Measurements from ENCODE around the gene SDHD.
"Not testable (repeated sequence)": the region's sequence is repeated elsewhere in the genome, so short reads cannot be mapped to it uniquely, and the experiment has no call there.

Gene SDHD

GRCh38 chr11:112086422-112087191 lies at the start of gene SDHD, which contains the start of gene TIMM8B:
Gene SDHD, plus strand, starts transcription at chr11:112086873. Its CDS starts 35 bp downstream, at chr11:112086908.
Gene TIMM8B, minus strand, starts transcription at chr11:112086756. Its CDS starts 33 bp downstream, at chr11:112086723.
- peak within 1 kb of the TSS; percentile 91 for H3K9ac ChIP-seq (ENCODE audit: low read length)
- H3K27me3 ChIP-seq (ENCODE audit: control insufficient read depth, insufficient read depth, low read length) = no peaks in the 10 kb centered on the region
- H3K4me3 ChIP-seq (ENCODE audit: low read length) = peak within 1 kb of the TSS; percentile 80
- no peaks in the 10 kb centered on the region for H3K9me3 ChIP-seq (ENCODE audit: control insufficient read depth, low read depth, low read length)
- H3K4me1 ChIP-seq (ENCODE audit: control insufficient read depth, low read depth, low read length) = no peaks in the 10 kb centered on the region
- peaks cover 65% of the 10 kb centered on the region for H3K36me3 ChIP-seq (ENCODE audit: control insufficient read depth, low read depth, low read length)
- peak within 1 kb of the TSS; percentile 54 for H3K27ac ChIP-seq (ENCODE audit: low read length)

GRCh38 chr11:112037527-112037926 lies 49.1 kb upstream of the SDHD start:
- Histone ChIP-seq H3K27ac (ENCODE audit: low read length) (no peak overlapping the region), H3K27me3 (ENCODE audit: control insufficient read depth, insufficient read depth, low read length) (no peaks in the 10 kb centered on the region), H3K36me3 (ENCODE audit: control insufficient read depth, low read depth, low read length) (peaks cover 71% of the 10 kb centered on the region), H3K9me3 (ENCODE audit: control insufficient read depth, low read depth, low read length) (no peaks in the 10 kb centered on the region), H3K4me1 (ENCODE audit: control insufficient read depth, low read depth, low read length) (no peaks in the 10 kb centered on the region), H3K9ac (ENCODE audit: low read length) (no peak overlapping the region), H3K4me3 (ENCODE audit: low read length) (no peak overlapping the region)

GRCh38 chr11:112042161-112042960 lies 44.3 kb upstream of the SDHD start:
- H3K27ac ChIP-seq (ENCODE audit: low read length) = no peak overlapping the region
- peaks cover 79% of the 10 kb centered on the region for H3K36me3 ChIP-seq (ENCODE audit: control insufficient read depth, low read depth, low read length)

GRCh38 chr11:112042961-112043304 lies 43.7 kb upstream of the SDHD start:
- H3K27me3 ChIP-seq (ENCODE audit: control insufficient read depth, insufficient read depth, low read length) = no peaks in the 10 kb centered on the region
- no peak overlapping the region for H3K9ac ChIP-seq (ENCODE audit: low read length)
- no peak overlapping the region for H3K27ac ChIP-seq (ENCODE audit: low read length)
- H3K4me3 ChIP-seq (ENCODE audit: low read length) = no peak overlapping the region
- H3K9me3 ChIP-seq (ENCODE audit: control insufficient read depth, low read depth, low read length) = no peaks in the 10 kb centered on the region
- H3K36me3 ChIP-seq (ENCODE audit: control insufficient read depth, low read depth, low read length) = peaks cover 73% of the 10 kb centered on the region
- no peaks in the 10 kb centered on the region for H3K4me1 ChIP-seq (ENCODE audit: control insufficient read depth, low read depth, low read length)

More at GRCh38 chr11:112042161-112042960, 44.3 kb upstream of the SDHD start:
- Histone ChIP-seq H3K9me3 (ENCODE audit: control insufficient read depth, low read depth, low read length) (no peaks in the 10 kb centered on the region), H3K4me3 (ENCODE audit: low read length) (no peak overlapping the region), H3K9ac (ENCODE audit: low read length) (no peak overlapping the region), H3K4me1 (ENCODE audit: control insufficient read depth, low read depth, low read length) (no peaks in the 10 kb centered on the region), H3K27me3 (ENCODE audit: control insufficient read depth, insufficient read depth, low read length) (no peaks in the 10 kb centered on the region)

- Histone ChIP-seq H3K27ac (ENCODE audit: low read length) (no peak overlapping the region), H3K36me3 (ENCODE audit: control insufficient read depth, low read depth, low read length) (peaks cover 74% of the 10 kb centered on the region), H3K9me3 (ENCODE audit: control insufficient read depth, low read depth, low read length) (no peaks in the 10 kb centered on the region), H3K4me3 (ENCODE audit: low read length) (no peak overlapping the region), H3K4me1 (ENCODE audit: control insufficient read depth, low read depth, low read length) (no peaks in the 10 kb centered on the region), H3K27me3 (ENCODE audit: control insufficient read depth, insufficient read depth, low read length) (no peaks in the 10 kb centered on the region), H3K9ac (ENCODE audit: low read length) (no peak overlapping the region)
These were observed 41.7 kb upstream of the SDHD start for GRCh38 chr11:112044961-112045360.

GRCh38 chr11:112046647-112047046 lies 40.0 kb upstream of the SDHD start:
- H3K36me3 ChIP-seq (ENCODE audit: control insufficient read depth, low read depth, low read length) = peaks cover 76% of the 10 kb centered on the region
- H3K4me1 ChIP-seq (ENCODE audit: control insufficient read depth, low read depth, low read length); H3K27me3 ChIP-seq (ENCODE audit: control insufficient read depth, insufficient read depth, low read length); H3K9ac ChIP-seq (ENCODE audit: low read length); H3K4me3 ChIP-seq (ENCODE audit: low read length); H3K9me3 ChIP-seq (ENCODE audit: control insufficient read depth, low read depth, low read length); H3K27ac ChIP-seq (ENCODE audit: low read length): not testable (repeated sequence)

- H3K9me3 ChIP-seq (ENCODE audit: control insufficient read depth, low read depth, low read length); H3K4me3 ChIP-seq (ENCODE audit: low read length); H3K27ac ChIP-seq (ENCODE audit: low read length); H3K27me3 ChIP-seq (ENCODE audit: control insufficient read depth, insufficient read depth, low read length); H3K9ac ChIP-seq (ENCODE audit: low read length); H3K4me1 ChIP-seq (ENCODE audit: control insufficient read depth, low read depth, low read length): not testable (repeated sequence)
- H3K36me3 ChIP-seq (ENCODE audit: control insufficient read depth, low read depth, low read length) = peaks cover 74% of the 10 kb centered on the region
These were observed 38.4 kb upstream of the SDHD start for GRCh38 chr11:112048256-112048655.

- no peak overlapping the region for H3K27ac ChIP-seq (ENCODE audit: low read length)
- H3K4me3 ChIP-seq (ENCODE audit: low read length) = no peak overlapping the region
- no peaks in the 10 kb centered on the region for H3K27me3 ChIP-seq (ENCODE audit: control insufficient read depth, insufficient read depth, low read length)
- H3K9me3 ChIP-seq (ENCODE audit: control insufficient read depth, low read depth, low read length) = no peaks in the 10 kb centered on the region
- H3K9ac ChIP-seq (ENCODE audit: low read length) = no peak overlapping the region
- no peaks in the 10 kb centered on the region for H3K4me1 ChIP-seq (ENCODE audit: control insufficient read depth, low read depth, low read length)
- H3K36me3 ChIP-seq (ENCODE audit: control insufficient read depth, low read depth, low read length) = peaks cover 73% of the 10 kb centered on the region
These were observed 36.9 kb upstream of the SDHD start for GRCh38 chr11:112049777-112050176.

GRCh38 chr11:112050721-112051120 lies 36.0 kb upstream of the SDHD start:
- no peaks in the 10 kb centered on the region for H3K9me3 ChIP-seq (ENCODE audit: control insufficient read depth, low read depth, low read length)
- no peak overlapping the region for H3K27ac ChIP-seq (ENCODE audit: low read length)
- peaks cover 66% of the 10 kb centered on the region for H3K36me3 ChIP-seq (ENCODE audit: control insufficient read depth, low read depth, low read length)
- H3K9ac ChIP-seq (ENCODE audit: low read length) = no peak overlapping the region
- H3K27me3 ChIP-seq (ENCODE audit: control insufficient read depth, insufficient read depth, low read length) = no peaks in the 10 kb centered on the region
- no peaks in the 10 kb centered on the region for H3K4me1 ChIP-seq (ENCODE audit: control insufficient read depth, low read depth, low read length)
- no peak overlapping the region for H3K4me3 ChIP-seq (ENCODE audit: low read length)

GRCh38 chr11:112051768-112052167 lies 34.9 kb upstream of the SDHD start:
- Histone ChIP-seq H3K36me3 (ENCODE audit: control insufficient read depth, low read depth, low read length) (peaks cover 68% of the 10 kb centered on the region), H3K27me3 (ENCODE audit: control insufficient read depth, insufficient read depth, low read length) (no peaks in the 10 kb centered on the region), H3K4me3 (ENCODE audit: low read length) (no peak overlapping the region), H3K9me3 (ENCODE audit: control insufficient read depth, low read depth, low read length) (no peaks in the 10 kb centered on the region), H3K27ac (ENCODE audit: low read length) (no peak overlapping the region), H3K9ac (ENCODE audit: low read length) (no peak overlapping the region), H3K4me1 (ENCODE audit: control insufficient read depth, low read depth, low read length) (no peaks in the 10 kb centered on the region)

- H3K4me1 ChIP-seq (ENCODE audit: control insufficient read depth, low read depth, low read length) = no peaks in the 10 kb centered on the region
- H3K9me3 ChIP-seq (ENCODE audit: control insufficient read depth, low read depth, low read length) = no peaks in the 10 kb centered on the region
- no peak overlapping the region for H3K4me3 ChIP-seq (ENCODE audit: low read length)
- no peak overlapping the region for H3K27ac ChIP-seq (ENCODE audit: low read length)
- H3K27me3 ChIP-seq (ENCODE audit: control insufficient read depth, insufficient read depth, low read length) = no peaks in the 10 kb centered on the region
- H3K36me3 ChIP-seq (ENCODE audit: control insufficient read depth, low read depth, low read length) = peaks cover 62% of the 10 kb centered on the region
- H3K9ac ChIP-seq (ENCODE audit: low read length) = no peak overlapping the region
These were observed 29.5 kb upstream of the SDHD start for GRCh38 chr11:112057170-112057569.

Data from iPS-18a (cell line).